Esophagus muscularis mucosa (tissue), 4 donors: ENCODE measurements around the gene TPCN1. TPM values are rescaled to one million over a fixed set of nuclear protein-coding genes. Genes with fewer than 3 reads are reported as not detected.

ENCODE experiments used
- DNase-seq: peaks from one replicate; pipeline ENCODE4 v3.0.0-alpha.2; 2017; ENCODE audit errors: extremely low spot score
- H3K27ac ChIP-seq, 4 donors: fragments of 200-600 bp; sonication (generic); replicated peaks in 1 of 4; 1 replicate in 3 of 4; 2 replicates in 1 of 4; pipeline ENCODE4 v1.5.1; 2016 to 2019; ENCODE audit warnings: mild to moderate bottlenecking in 1 of 4
- H3K27me3 ChIP-seq, 4 donors: fragments of 200-600 bp; sonication (generic); one replicate each; pipeline versions ENCODE4 v1.5.1 to v1.6.0; 2016 to 2019
- H3K36me3 ChIP-seq, 4 donors: fragments of 200-600 bp; sonication (generic); one replicate each; pipeline ENCODE4 v1.5.1; 2016 to 2019
- H3K4me1 ChIP-seq, 4 donors: fragments of 200-600 bp; sonication (generic); one replicate each; pipeline ENCODE4 v1.5.1; 2016 to 2019
- H3K4me3 ChIP-seq, 4 donors: fragments of 200-600 bp; sonication (generic); 1 replicate in 2 of 4; 2 replicates in 2 of 4; pipeline ENCODE4 v1.5.1; 2016 to 2019; ENCODE audit warnings: mild to moderate bottlenecking in 4 of 4, moderate library complexity in 1 of 4
- H3K9me3 ChIP-seq, 4 donors: fragments of 200-600 bp; sonication (generic); 1 replicate in 3 of 4; 2 replicates in 1 of 4; pipeline ENCODE4 v1.5.1; 2016 to 2019
- EP300 ChIP-seq: sonication (generic); formaldehyde crosslinking; IDR thresholded peaks from one replicate; pipeline ENCODE4 v1.6.1; 2017; ENCODE audit warnings: antibody characterized with exemption
- POLR2A ChIP-seq: fragments of 450-650 bp; IDR thresholded peaks from one replicate; pipeline ENCODE4 v1.6.1; 2017; ENCODE audit warnings: antibody characterized with exemption, moderate library complexity, mild to moderate bottlenecking, low read depth
- POLR2AphosphoS5 ChIP-seq, 2 donors: sonication (generic); formaldehyde crosslinking; IDR thresholded peaks; one replicate each; pipeline ENCODE4 v1.6.1; 2017; ENCODE audit warnings: antibody characterized with exemption in 2 of 2
- WGBS: methylation state at CpG from one replicate; pipeline ENCODE4 v1.1.5; 2018; 5-methylcytosine and 5-hydroxymethylcytosine counted together
- intact Hi-C: fragments of 100-400 bp; cut with DNase I; formaldehyde crosslinking; loops from one replicate; pipeline ENCODE4 v1.15.1; 2023
- total RNA-seq, 4 donors: library from RNA; depleted of rRNA; stranded (reverse); fragments of >200 nt; gene quantifications; one replicate each; pipeline versions ENCODE4 v1.1.0 to v1.2.1, GENCODE V29; 2016
- TF ChIP-seq, protein P1 (sequence below), 3 experiments: fragments of 200-600 bp in 2 of 3; fragments of 450-650 bp in 1 of 3; sonication (generic) in 2 of 3; IDR thresholded peaks; one replicate each; pipeline ENCODE4 v1.5.1; 2017 to 2019; ENCODE audit warnings: antibody characterized with exemption in 3 of 3, mild to moderate bottlenecking in 2 of 3, moderate library complexity in 1 of 3

The TPCN1 gene
- total RNA-seq, 4 donors from 2014 or later = 31.1 to 54.0 (median 34.5) TPM

DNA sequence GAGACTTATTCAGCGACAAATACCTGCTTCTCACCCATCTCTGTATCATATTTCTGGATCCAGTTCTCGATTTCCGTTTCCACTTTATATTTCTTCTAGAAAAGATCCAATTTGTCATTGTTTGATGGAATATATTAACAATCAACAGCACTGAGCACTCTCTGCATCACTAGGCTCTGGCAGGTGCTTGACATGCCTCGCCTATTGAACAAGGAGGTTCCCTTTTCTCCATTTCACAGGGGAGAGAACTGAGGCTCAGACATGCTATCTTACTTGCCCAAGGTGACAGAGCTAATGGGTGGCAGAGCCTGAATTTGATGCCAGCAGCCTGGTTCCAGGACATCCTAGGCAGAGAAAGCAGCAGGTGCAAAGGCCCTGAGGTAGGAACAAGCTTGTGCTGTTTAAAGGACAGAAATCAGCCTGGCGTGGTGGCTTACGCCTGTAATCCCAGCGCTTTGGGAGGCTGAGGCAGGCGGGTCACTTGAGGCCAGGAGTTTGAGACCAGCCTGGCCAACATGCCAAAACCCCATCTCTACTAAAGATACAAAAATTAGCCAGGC is 23.7 kb upstream of the TPCN1 start:
- H3K27ac ChIP-seq = no peak overlapping the region
- intact Hi-C loops = no loop called here
- peaks cover 0 to 5% (median 1%) of the 10 kb centered on the region in 4 donors for H3K36me3 ChIP-seq
- no peak for TF ChIP-seq EP300
- no peak for TF ChIP-seq POLR2AphosphoS5 (IDR thresholded peaks at IDR 0.05)
- TF ChIP-seq POLR2A = no peak
- TF ChIP-seq, protein P1, sequence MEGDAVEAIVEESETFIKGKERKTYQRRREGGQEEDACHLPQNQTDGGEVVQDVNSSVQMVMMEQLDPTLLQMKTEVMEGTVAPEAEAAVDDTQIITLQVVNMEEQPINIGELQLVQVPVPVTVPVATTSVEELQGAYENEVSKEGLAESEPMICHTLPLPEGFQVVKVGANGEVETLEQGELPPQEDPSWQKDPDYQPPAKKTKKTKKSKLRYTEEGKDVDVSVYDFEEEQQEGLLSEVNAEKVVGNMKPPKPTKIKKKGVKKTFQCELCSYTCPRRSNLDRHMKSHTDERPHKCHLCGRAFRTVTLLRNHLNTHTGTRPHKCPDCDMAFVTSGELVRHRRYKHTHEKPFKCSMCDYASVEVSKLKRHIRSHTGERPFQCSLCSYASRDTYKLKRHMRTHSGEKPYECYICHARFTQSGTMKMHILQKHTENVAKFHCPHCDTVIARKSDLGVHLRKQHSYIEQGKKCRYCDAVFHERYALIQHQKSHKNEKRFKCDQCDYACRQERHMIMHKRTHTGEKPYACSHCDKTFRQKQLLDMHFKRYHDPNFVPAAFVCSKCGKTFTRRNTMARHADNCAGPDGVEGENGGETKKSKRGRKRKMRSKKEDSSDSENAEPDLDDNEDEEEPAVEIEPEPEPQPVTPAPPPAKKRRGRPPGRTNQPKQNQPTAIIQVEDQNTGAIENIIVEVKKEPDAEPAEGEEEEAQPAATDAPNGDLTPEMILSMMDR (IDR thresholded peaks at IDR 0.05) = no peak
- no peak overlapping the region for H3K4me3 ChIP-seq
- WGBS = 88% methylated on average over 8 of the region's 8 CpGs
- H3K4me1 ChIP-seq = peaks cover 11 to 18% (median 15%) of the 10 kb centered on the region in 4 donors
- no peak for DNase-seq
- H3K27me3 ChIP-seq = no peaks in the 10 kb centered on the region
- no peaks in the 10 kb centered on the region for H3K9me3 ChIP-seq

DNA sequence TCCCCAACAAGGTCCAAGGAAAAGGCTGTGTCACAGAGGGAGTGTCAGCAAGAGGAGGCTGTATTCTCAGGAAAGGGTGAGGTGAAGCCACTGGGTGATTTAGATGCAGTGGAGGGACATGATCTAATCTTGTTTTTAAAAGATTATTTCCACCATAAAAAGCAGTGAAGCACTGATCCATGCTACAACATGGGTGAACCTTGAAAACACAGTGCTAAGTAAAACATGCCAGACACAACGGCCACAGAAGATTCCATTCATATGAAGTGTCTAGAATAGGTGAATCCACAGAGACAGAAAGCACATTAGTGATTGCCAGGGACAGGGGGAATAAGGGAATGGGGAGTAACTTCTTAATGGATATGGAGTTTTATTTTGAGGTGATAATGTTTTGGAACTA is 23.0 kb upstream of the TPCN1 start:
- peaks cover 11 to 15% (median 11%) of the 10 kb centered on the region in 4 donors for H3K4me1 ChIP-seq
- H3K36me3 ChIP-seq = no peaks in the 10 kb centered on the region
- no peak for TF ChIP-seq EP300
- no peak overlapping the region for H3K27ac ChIP-seq
- no peak overlapping the region for H3K4me3 ChIP-seq
- intact Hi-C loops = no loop called here
- no peaks in the 10 kb centered on the region for H3K27me3 ChIP-seq
- no peaks in the 10 kb centered on the region for H3K9me3 ChIP-seq
- WGBS = 79% methylated on average over 1 of the region's 1 CpG
- DNase-seq = no peak

DNA sequence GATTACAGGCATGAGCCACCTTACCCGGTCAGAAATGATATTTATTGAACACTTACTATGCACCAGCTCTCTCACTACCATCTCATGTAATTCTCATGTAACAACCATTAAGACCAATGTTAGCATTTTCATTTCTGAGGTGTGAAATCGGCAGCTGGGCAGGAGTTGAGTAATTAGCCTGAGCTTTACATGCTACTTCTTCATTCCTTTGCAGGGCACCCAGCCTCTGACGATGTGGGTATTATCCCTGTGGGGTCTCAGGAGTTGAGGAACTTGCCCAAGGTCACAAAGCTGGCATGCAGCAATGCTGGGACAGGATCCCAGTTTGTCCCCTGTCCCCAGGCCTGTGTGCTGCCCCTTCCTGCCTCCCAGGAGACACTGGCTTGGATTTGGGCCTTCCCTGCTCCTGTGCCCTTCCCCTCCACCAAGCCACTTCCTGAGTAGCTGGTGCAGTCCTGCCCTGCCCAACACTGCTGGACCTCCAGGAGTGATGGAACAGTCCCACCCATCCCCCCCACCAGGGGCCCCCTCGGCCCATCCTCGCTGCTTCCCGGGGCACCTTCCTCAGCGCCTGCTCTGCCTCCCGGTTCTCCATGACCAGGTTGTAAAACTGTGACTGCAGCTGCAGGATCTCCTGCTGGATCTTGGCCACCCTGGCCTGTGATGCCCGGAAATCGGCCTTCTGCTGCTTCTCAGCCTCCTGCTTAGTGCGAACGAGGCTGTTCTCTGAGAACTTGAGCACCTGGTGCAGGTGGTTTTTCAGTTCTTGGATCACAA is 21.1 kb upstream of the TPCN1 start:
- Histone ChIP-seq H3K27ac (no peak overlapping the region), H3K27me3 (no peaks in the 10 kb centered on the region), H3K36me3 (no peaks in the 10 kb centered on the region), H3K9me3 (no peaks in the 10 kb centered on the region), H3K4me3 (no peak overlapping the region), H3K4me1 (peaks cover 0 to 3% (median 0%) of the 10 kb centered on the region in 4 donors)
- no peak for DNase-seq
- 75% methylated on average over 3 of the region's 12 CpGs for whole genome bisulfite sequencing
- TF ChIP-seq, protein P1 (IDR thresholded peaks at IDR 0.05) = no peak
- TF ChIP-seq EP300 (no peak), POLR2AphosphoS5 (IDR thresholded peaks at IDR 0.05) (no peak)
- intact Hi-C loops = loop anchor here (10.0 kb wide), 1 partner anchor 225 kb away; the partner anchor contains the start of gene SDSL

DNA sequence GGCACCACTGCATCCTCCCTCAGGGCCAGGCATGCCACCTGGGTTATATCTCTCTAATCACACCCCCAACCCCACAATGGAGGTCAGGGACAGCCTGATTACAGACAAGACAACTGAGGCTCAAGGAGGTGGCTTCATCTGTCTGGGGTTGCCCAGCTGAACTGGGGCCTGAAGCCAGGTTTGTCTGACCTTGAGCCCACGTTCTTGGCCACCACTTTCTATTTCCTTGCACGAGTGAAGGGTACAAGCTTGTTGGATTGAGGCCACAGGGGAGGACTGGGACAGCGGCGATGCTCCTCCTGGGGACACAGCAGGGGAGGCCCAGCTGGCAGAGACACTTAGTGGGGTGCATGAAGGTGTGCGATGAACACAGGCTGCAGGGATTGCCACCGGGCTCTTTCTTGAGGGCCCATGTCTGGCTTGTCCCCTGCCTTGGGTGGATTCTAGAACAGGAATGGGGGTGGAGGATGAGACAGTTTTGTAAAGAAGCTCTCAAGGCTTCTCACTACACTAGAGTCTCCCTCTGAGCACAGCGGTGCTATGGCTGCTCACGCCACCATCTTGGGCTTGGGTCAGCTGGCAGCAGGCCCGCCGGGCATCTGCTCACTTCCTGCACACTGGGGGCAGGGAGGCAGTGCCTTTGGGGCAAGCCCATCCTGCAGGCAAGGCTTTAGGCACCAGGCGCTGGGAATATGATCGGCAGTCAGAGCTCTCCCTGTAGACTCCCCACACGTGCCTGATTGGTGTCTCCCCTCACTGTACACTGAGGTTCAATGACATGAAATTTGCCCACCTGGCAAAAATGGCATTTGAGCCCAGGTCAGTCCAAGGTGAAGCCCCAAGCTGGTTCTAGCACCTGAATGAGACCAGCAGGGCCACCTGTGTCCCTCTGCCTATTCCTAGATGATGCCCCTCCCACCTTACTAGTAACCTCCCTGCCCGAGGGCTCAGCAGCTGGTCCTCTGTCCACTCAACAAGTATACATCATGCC is 19.8 kb upstream of the TPCN1 start:
- 96% methylated on average over 10 of the region's 14 CpGs for WGBS
- Histone ChIP-seq H3K36me3 (no peaks in the 10 kb centered on the region), H3K4me3 (no peak overlapping the region), H3K9me3 (no peaks in the 10 kb centered on the region), H3K4me1 (peaks cover 0 to 3% (median 0%) of the 10 kb centered on the region in 4 donors), H3K27ac (no peak overlapping the region), H3K27me3 (no peaks in the 10 kb centered on the region)
- no peak for DNase-seq
- TF ChIP-seq POLR2A (no peak), EP300 (no peak), POLR2AphosphoS5 (IDR thresholded peaks at IDR 0.05) (no peak)
- TF ChIP-seq, protein P1 (IDR thresholded peaks at IDR 0.05) = no peak
- intact Hi-C loops = loop anchor here (10.0 kb wide), 1 partner anchor 223 kb away; the partner anchor contains the start of gene SDSL
